GM10248 (cell line): Measurements from ENCODE around the gene ZNF593OS.

Experiments used
- CTCF ChIA-PET: fragments of 300-600 bp; sonication (Branson Sonifier 250); formaldehyde crosslinking; extraction: SDS; loops from one replicate; lab custom pipeline; 2021; ENCODE audit warnings: antibody characterized with exemption; lab: Yijun Ruan, JAX
- POLR2A ChIA-PET: fragments of 350-650 bp; sonication (Branson Sonifier 250); formaldehyde crosslinking; extraction: SDS; loops from one replicate; lab custom pipeline; 2020; ENCODE audit warnings: antibody characterized with exemption; lab: Yijun Ruan, JAX
- DNase-seq: peaks from one replicate; pipeline ENCODE4 v3.0.0; 2012; ENCODE audit errors: extremely low spot score
- TF ChIP-seq, protein P1 (sequence below): IDR thresholded peaks from 2 replicates; pipeline ENCODE4 v1.5.1; 2012; ENCODE audit warnings: mild to moderate bottlenecking, low read depth; ENCODE audit errors: extremely low read depth, missing control alignments, control extremely low read depth

Gene ZNF593OS

DNA sequence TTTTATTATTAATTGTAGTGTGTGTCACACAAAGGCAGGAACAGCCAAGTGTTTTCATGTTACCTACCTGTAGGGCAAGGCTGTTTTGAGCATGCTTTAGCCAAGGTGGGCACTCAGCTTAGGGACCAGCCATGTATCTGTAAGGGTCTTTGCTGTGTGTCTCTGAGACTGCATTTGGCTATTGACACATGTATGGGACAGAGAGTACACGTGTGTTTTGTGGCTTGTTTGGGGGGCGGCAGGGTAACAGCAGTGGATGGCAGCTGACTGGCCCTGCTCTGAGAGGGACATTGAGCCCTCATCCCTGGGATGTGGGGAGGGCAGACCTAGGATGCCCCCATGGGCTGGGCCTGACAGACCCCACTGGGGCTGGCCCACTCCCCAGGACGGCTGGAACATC is 25.7 kb upstream of the ZNF593OS start:
- DNase-seq, result no peak
- TF ChIP-seq, protein P1, sequence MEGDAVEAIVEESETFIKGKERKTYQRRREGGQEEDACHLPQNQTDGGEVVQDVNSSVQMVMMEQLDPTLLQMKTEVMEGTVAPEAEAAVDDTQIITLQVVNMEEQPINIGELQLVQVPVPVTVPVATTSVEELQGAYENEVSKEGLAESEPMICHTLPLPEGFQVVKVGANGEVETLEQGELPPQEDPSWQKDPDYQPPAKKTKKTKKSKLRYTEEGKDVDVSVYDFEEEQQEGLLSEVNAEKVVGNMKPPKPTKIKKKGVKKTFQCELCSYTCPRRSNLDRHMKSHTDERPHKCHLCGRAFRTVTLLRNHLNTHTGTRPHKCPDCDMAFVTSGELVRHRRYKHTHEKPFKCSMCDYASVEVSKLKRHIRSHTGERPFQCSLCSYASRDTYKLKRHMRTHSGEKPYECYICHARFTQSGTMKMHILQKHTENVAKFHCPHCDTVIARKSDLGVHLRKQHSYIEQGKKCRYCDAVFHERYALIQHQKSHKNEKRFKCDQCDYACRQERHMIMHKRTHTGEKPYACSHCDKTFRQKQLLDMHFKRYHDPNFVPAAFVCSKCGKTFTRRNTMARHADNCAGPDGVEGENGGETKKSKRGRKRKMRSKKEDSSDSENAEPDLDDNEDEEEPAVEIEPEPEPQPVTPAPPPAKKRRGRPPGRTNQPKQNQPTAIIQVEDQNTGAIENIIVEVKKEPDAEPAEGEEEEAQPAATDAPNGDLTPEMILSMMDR, result no peak
- POLR2A ChIA-PET, result no interaction called here
- CTCF ChIA-PET, result interaction anchor here (0.8 kb wide), 2 partner anchors 27 to 37 kb away, joined by 3 to 4 read pairs; partner anchors contain the start of genes CEP85 and ZNF593

DNA sequence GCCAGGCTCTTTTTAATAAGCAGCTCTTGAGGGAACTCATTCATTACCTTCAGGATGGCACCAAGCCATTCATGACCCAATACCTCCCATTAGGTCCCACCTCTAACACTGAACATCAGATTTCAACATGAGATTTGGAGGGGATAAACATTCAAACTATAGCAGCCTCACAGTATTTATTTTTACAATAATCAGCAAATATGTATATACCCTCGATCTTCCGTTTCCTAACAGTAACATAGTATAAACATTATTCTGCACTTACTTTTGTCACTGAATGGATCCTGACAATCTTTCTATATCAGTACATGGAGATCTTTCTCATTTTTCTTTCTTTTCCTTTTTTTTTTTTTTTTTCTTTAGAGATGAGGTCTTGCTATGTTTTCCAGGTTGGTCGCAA is 24.2 kb upstream of the ZNF593OS start:
- POLR2A ChIA-PET, result no interaction called here
- DNase-seq, result no peak
- TF ChIP-seq, protein P1, result no peak
- CTCF ChIA-PET, result interaction anchor here (1.2 to 1.4 kb wide), 2 partner anchors 9 to 167 kb away, joined by 3 to 5 read pairs; no protein-coding TSS in a partner anchor

DNA sequence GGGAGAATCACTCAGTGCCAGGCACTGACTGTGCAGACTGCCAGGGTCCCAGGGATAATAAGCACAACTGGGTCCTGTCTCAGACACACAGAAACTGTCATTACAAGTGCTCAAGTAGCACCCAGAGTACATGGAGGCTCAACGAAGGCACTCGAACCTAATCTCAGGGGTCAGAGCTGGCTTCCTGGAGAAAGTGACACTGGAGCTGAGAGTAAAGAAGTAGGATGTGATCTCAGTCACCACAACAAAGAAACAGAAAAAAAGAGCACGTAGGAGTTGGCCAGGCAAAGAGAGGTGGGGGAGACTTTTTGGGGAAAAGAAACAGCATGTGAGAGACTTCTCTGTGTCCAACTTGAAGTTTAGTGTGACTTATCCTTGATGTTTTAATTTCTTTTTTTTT is 20.1 kb upstream of the ZNF593OS start:
- ChIA-PET CTCF (interaction anchor here (1.1 kb wide), 2 partner anchors 13 to 47 kb away, joined by 3 to 4 read pairs; no protein-coding TSS in a partner anchor), POLR2A (no interaction called here)
- TF ChIP-seq, protein P1, result no peak
- peak; percentile 62 for DNase-seq

DNA sequence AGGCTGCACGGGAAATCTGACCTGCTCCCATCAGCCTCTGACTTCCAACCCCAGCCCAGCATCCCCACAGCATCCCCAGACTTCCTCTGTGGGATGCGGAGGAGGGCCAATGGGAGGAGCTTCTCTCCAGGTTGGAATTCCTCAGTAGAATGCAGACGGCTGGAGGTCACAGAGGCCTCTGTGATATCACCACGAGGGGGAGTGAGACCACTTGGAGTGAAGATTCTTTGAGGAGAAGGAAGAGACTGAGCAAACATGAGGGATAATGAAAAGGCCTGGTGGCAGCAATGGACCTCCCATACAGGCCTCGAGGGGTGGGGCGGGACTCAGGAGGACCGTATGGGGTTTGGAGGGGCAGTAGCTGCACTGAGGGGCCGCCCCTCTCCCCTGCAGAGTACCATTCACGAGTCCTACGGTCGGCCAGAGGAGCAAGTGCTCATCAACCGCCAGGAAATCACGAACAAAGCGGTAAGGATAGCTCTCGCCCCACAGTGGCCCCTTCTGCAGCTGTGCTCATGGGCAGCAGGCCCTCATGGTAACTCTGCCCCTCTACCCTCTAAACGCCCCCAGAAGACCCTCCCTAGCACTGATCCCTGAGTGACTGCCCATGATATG is 18.8 kb upstream of the ZNF593OS start, which contains the start of gene CATSPER4:
Gene CATSPER4 (plus strand): TSS at position 230 of the 615 bp plus-strand sequence. CDS start 26 bp downstream, at position 256.
- ChIA-PET CTCF (interaction anchor here (1.0 to 2.7 kb wide), 5 partner anchors 10 to 44 kb away, joined by 3 to 8 read pairs (median 6); partner anchors contain the start of gene CEP85), POLR2A (no interaction called here)
- TF ChIP-seq, protein P1, result peak; percentile 18

DNA sequence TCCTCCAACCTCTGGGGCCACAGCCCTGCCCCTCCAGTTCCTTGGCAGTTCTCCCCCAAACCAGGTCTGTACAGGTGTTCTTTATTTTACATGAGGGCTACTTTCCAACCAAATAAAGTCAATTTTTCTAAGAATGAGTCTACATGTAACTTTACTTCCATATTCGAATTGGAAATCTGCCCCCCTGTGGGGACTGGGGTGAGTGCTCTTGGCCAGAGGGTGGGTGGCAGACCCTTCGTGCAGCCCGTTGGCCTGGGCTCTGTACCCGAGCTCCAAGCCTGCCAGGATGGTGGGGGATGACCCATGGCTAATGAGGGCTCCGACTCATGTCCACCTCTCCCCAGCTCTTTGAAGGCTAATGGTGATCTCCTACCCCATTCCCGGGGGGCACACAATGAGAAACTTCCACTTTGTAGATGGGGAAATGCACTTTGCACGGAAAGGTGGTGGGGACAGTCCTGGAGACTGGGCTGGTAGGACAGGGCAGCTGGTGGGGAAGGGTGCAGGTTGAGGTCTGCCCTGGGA is 18.2 kb upstream of the ZNF593OS start:
- POLR2A ChIA-PET, result no interaction called here
- no peak for DNase-seq
- TF ChIP-seq, protein P1, result no peak
- CTCF ChIA-PET, result interaction anchor here (1.0 to 2.7 kb wide), 7 partner anchors 9 to 153 kb away, joined by 3 to 8 read pairs (median 5); partner anchors contain the start of genes CEP85 and ZNF593

More for the DNA sequence above, 18.8 kb upstream of the ZNF593OS start, which contains the start of gene CATSPER4:
- peak; percentile 29 for DNase-seq

DNA sequence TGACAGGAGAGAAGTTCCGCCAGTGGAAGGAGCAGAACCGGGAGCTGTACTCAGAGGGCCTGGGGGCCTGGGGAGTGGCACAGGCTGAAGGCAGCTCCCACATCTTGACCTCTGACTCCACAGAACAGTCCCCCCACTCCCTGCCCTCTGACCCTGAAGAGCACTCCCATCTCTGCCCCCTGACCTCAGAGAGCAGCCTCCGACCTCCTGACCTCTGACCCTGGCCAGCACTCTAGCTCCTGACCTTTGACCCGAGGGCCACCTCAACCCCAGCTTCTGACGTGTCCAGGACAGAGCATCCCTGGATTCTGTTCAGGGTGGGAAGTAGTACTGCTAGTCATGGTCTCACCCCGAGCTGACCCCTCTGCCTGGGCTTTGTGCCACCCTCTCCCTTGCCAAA is 17.7 kb upstream of the ZNF593OS start:
- ChIA-PET POLR2A (no interaction called here), CTCF (interaction anchor here (1.0 to 2.7 kb wide), 7 partner anchors 9 to 152 kb away, joined by 3 to 8 read pairs (median 5); partner anchors contain the start of genes CEP85 and ZNF593)
- DNase-seq, result no peak
- TF ChIP-seq, protein P1, result no peak
